ENCODE data around the gene MTA2.
"Not testable (repeated sequence)": the region's sequence is repeated elsewhere in the genome, so short reads cannot be mapped to it uniquely, and the experiment has no call there.

Gene MTA2

DNA sequence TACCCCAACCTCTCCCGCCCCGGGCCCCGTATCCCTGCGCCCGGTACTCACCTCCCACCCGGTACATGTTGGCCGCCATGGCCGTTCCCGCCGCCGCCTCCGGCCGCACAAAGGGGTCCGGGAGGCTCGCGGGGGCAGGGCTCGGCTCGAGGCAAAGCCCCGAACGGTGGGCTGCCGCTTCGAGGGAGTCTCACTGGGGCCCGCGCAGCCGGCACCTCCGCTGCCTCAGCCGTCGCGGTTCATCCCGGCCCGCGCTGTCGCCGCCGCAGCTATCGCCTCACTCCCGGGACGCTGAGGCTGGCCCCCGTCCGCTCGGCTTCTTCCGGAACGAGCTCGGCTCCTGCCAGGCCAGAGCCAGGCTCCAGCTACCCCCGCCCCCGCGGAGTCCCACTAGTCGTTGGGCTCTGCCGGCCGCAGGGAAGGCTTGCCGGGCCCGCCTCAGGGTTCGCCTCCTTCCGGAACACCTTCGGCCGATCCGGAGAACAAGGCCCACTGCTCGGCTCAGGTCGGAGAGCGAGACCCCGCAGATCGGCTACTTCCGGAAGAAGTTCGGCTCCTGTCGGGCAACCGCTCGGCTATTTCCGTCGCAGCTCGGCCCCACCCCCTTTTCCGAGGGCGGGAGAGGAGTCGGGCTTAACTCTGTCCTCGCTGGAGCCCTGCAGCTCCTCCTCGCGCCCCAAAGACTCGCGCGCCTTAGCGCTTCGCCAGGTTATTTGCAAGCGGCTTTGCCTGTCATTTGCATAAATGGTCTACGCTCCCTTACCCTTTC lies at the start of gene MTA2:
MTA2 (minus strand) TSS at position 494 of the 769 bp plus-strand sequence; CDS start at position 79, 415 bp downstream.
- TF ChIP-seq, protein P1, sequence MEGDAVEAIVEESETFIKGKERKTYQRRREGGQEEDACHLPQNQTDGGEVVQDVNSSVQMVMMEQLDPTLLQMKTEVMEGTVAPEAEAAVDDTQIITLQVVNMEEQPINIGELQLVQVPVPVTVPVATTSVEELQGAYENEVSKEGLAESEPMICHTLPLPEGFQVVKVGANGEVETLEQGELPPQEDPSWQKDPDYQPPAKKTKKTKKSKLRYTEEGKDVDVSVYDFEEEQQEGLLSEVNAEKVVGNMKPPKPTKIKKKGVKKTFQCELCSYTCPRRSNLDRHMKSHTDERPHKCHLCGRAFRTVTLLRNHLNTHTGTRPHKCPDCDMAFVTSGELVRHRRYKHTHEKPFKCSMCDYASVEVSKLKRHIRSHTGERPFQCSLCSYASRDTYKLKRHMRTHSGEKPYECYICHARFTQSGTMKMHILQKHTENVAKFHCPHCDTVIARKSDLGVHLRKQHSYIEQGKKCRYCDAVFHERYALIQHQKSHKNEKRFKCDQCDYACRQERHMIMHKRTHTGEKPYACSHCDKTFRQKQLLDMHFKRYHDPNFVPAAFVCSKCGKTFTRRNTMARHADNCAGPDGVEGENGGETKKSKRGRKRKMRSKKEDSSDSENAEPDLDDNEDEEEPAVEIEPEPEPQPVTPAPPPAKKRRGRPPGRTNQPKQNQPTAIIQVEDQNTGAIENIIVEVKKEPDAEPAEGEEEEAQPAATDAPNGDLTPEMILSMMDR (IDR thresholded peaks at IDR 0.05; ENCODE audit: borderline replicate concordance, insufficient read depth, low read depth, low read length) = no peak
- peak within 1 kb of the TSS; percentile 99 for H3K4me3 ChIP-seq (ENCODE audit: low read depth, low read length)

DNA sequence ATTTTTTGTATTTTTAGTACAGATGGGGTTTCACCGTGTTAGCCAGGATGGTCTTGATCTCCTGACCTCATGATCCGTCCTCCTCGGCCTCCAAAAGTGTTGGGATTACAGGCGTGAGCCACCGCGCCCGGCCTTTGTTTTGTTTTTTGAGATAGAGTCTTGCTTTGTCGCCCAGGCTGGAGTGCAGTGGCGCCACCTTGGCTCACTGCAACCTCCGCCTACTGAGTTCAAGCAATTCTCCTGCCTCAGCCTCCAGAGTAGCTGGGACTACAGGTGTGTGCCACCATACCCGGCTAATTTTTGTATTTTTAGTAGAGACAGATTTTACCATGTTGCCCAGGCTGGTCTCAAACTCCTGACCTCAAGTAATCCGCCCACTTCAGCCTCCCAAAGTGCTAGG lies 48.6 kb upstream of the MTA2 start:
- H3K4me3 ChIP-seq (ENCODE audit: low read depth, low read length) = not testable (repeated sequence)

- H3K4me3 ChIP-seq (ENCODE audit: low read depth, low read length) = no peak overlapping the region
- TF ChIP-seq, protein P1 (IDR thresholded peaks at IDR 0.05; ENCODE audit: borderline replicate concordance, insufficient read depth, low read depth, low read length) = no peak
Measured at GRCh38 chr11:62649486-62649885, 47.8 kb upstream of the MTA2 start.

GRCh38 chr11:62648967-62649364 lies 47.3 kb upstream of the MTA2 start:
- TF ChIP-seq, protein P1 (IDR thresholded peaks at IDR 0.05; ENCODE audit: borderline replicate concordance, insufficient read depth, low read depth, low read length) = no peak
- no peak overlapping the region for H3K4me3 ChIP-seq (ENCODE audit: low read depth, low read length)

GRCh38 chr11:62648185-62648966 lies 46.7 kb upstream of the MTA2 start:
- TF ChIP-seq, protein P1 (IDR thresholded peaks at IDR 0.05; ENCODE audit: borderline replicate concordance, insufficient read depth, low read depth, low read length) = no peak
- H3K4me3 ChIP-seq (ENCODE audit: low read depth, low read length) = no peak overlapping the region

DNA sequence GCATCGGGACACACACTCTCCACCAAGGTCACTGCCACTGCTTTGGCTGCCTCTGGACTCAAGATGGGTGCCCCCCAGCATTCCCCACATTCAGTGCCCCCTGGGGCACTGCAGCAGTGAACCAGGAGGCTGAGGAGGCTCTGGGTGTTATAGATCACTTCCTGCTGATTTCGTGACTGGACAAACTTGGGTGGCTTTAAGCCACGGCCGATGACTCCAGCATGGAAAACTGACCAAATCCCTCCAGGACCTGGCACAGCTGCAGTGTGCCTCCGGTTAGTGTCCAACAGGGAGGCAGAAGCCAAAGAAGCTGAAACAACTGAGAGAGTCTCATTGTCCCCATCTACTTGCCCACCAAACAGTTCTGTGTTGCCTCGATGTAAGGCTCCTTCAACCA lies 45.9 kb upstream of the MTA2 start:
- TF ChIP-seq, protein P1 (IDR thresholded peaks at IDR 0.05; ENCODE audit: borderline replicate concordance, insufficient read depth, low read depth, low read length) = no peak
- H3K4me3 ChIP-seq (ENCODE audit: low read depth, low read length) = no peak overlapping the region

GRCh38 chr11:62646825-62647608 lies 45.4 kb upstream of the MTA2 start:
- no peak overlapping the region for H3K4me3 ChIP-seq (ENCODE audit: low read depth, low read length)
- TF ChIP-seq, protein P1 (IDR thresholded peaks at IDR 0.05; ENCODE audit: borderline replicate concordance, insufficient read depth, low read depth, low read length) = no peak

Measured in GM12875 (cell line).